ENCODE data around the gene C1orf198.

The C1orf198 gene

DNA sequence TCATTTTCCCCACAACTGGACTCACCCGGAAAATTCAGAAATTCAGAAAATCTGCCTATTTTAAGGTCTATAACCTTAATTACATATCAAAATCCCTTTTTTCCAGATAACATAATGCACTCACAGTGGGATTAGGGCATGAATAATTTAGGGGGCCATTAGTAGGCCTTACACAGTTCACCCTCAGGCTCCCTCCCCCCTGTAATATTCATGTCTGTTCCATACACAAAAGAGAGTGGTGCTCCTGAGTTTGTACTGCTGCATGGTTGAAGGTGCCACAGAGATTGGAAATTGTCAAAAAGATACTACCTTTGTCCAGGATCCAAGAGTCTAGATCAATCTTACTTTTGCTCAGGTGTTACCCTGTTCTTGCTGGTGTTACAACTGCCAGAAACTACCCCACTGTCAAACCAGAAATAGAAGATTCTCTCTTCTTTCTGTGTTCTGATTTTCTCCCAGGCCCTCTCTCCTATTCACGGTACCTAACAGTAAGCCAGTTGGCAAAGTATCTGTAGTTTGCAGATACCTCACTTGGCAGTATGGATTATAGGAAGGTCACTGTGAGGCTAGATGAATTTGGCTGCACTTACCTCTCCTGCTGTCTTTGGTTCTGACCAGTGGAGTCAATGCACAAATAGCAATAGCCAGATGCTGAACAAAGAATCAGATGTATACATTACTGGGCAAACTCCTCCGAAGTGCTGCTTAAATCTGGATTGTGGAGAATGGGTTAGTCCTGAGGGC, 53.2 kb downstream of the C1orf198 start:
- in situ Hi-C loops (cut with MboI; ENCODE audit: low sequenced_read_pairs), result no loop called here

- in situ Hi-C loops (cut with MboI; ENCODE audit: low sequenced_read_pairs), result no loop called here
Measured at GRCh38 chr1:230812568-230812967, 55.8 kb downstream of the C1orf198 start.

DNA sequence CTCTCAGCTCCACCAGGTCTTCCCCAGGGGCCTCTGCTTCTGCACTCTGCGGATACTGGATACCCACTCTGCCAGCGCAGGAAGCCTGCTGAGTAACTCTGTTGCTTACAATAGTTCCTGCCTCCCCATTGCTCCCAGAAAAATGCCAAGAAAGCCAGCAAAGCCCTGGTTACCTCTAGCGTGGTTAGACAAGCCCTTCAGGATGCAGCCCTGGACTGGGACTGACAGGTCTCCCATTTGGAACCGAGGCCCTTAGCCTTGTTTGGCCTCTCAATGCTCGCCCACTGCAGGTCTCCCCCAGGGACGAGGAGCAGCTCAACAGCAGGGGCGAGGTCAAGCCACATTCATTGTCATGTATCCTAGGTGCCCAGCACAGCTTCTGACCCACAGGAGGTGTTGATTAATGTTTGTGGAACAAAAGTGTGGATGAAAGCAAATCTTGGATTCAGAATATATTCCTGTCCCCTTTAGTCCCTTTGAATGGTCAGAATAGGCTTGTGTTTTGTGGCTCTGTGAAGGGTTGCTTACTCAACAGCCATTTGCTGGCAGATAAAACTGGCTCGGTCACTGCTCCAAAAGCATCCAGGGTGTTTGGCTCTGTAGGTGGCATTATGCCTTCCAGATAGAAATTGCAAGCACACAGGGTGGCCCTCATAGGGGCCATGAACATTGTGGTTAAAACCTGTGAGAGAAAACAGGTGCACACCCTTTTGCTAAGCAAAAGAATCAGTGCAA, 58.9 kb downstream of the C1orf198 start:
- in situ Hi-C loops (cut with MboI; ENCODE audit: low sequenced_read_pairs), result no loop called here

DNA sequence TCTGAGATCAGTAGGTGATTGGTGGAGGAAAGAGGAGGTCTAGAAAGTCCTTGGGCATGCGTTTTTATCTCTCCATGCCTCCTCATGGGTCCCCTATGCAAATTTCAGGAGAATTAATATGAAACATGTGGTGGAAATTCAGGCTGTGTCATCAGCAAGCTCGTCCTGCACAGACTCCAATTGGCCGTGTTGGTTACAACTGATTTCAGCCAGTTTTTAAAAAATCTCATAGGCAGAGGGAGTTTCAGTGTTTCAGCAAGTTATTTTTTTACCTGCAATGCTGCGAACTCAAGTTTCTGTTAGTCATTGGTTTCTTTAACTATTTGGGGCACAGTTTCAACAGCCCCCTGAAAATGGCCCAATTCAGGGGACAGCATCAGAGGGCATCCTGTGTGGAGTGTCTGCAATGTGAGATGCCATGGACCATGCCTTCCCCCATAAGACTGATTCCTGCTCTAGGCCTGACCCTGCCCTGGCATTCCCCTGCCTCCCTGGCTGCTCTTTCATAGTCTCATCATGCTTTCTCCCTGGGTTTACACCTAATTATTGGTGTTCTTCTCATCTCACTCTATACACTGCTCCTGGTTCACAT, 59.9 kb downstream of the C1orf198 start:
- in situ Hi-C loops (cut with MboI; ENCODE audit: low sequenced_read_pairs), result no loop called here

DNA sequence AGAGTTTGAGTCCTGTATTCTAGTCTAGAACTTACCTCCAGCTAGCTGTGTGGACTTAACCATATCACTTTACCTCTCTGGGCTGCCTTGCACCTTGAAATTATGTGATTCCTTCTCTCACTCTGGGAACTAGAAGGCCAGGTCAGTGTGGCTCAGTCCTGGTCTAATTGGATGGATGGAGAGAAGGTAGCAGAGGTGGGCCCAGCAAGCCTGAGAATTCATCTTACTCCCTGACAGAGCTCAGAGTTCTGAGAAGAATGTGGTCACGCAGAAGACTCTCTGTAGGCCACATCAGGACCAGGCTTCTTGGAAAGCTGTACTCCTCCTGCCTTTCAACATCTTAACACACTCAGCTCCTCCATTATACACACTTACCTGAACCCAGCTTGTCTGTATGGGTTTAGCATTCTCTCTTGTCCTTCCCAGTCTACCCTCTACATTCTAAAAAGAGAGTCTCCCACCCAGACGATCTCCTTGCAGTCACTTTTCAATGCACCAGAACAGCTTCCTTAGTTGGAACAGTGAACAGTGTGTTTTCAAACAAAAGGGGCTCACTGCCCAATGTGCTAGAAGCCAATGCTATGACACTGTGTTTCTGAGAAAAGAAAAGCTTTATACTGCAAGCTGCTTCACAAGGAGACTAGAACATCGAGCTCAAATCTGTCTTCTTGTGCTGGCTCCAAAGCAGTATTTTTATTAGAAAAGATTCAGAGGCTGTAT, 60.6 kb downstream of the C1orf198 start:
- in situ Hi-C loops (cut with MboI; ENCODE audit: low sequenced_read_pairs), result no loop called here

DNA sequence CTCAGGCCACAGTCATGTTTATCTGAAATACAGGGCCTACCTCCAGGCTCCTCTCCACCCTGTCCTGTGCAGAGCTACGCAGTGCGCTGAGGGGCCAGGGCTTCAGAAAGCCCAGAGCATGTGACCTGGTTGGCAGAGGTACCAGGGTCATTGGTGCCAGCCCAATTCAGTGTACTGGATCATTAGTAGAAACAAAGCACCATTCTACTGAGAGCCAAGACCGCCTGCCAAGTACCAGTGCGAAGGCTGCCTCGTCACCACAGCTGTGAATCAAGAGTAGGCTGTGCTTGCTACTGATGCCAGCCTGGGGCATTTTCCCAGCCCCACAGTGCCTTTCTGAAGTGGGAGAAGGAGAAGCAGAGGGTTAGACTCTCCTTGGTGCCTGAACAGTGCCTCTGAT, 61.3 kb downstream of the C1orf198 start:
- in situ Hi-C loops (cut with MboI; ENCODE audit: low sequenced_read_pairs), result no loop called here

- in situ Hi-C loops (cut with MboI; ENCODE audit: low sequenced_read_pairs), result no loop called here
Measured at GRCh38 chr1:230806552-230806951, 61.8 kb downstream of the C1orf198 start.

DNA sequence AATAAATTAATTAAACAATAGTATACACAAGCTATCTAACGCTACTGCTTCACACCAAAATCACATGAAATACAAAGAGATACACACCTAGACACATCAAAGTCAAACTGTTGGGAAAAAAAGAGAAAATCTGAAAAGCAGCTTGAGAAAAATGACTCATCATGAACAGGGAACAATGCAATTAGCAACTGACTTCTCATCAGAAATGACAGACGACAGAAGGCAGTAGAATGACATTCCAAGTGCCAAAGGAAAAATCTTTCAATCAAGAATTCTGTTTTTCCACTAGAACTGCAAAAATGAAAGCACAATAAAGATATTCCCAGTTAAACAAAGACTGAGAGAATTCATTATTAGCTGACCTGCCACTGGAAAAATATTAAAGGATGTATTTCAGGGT, 63.9 kb downstream of the C1orf198 start:
- in situ Hi-C loops (cut with MboI; ENCODE audit: low sequenced_read_pairs), result no loop called here

GRCh38 chr1:230800891-230801840, 67.2 kb downstream of the C1orf198 start:
- in situ Hi-C loops (cut with MboI; ENCODE audit: low sequenced_read_pairs), result no loop called here

- in situ Hi-C loops (cut with MboI; ENCODE audit: low sequenced_read_pairs), result no loop called here
Measured at GRCh38 chr1:230798491-230798890, 69.8 kb downstream of the C1orf198 start.

- in situ Hi-C loops (cut with MboI; ENCODE audit: low sequenced_read_pairs), result no loop called here
Measured at GRCh38 chr1:230797942-230798365, 70.4 kb downstream of the C1orf198 start.

GRCh38 chr1:230797376-230797920, 70.9 kb downstream of the C1orf198 start:
- in situ Hi-C loops (cut with MboI; ENCODE audit: low sequenced_read_pairs), result no loop called here

DNA sequence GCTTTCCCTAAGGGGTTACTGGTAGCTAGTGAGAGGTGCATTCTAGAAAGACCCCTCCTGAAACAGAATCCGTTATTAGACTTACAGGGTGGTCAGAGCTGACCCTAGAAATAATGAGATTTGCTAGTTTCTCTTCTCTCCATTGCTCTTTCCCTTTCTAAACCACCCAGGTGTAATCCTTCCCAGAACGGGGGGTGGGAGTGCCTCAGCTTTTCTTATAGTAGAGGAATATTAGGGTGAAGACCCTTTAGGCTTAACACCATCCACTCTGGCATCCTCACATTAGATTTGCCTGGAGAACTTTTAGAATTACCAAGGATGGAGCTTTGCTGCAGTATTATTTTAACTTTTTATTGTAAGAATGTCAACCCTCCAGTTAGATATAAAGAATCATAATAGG, 71.7 kb downstream of the C1orf198 start:
- in situ Hi-C loops (cut with MboI; ENCODE audit: low sequenced_read_pairs), result no loop called here

- in situ Hi-C loops (cut with MboI; ENCODE audit: low sequenced_read_pairs), result no loop called here
Measured at GRCh38 chr1:230794871-230795605, 73.3 kb downstream of the C1orf198 start.

DNA sequence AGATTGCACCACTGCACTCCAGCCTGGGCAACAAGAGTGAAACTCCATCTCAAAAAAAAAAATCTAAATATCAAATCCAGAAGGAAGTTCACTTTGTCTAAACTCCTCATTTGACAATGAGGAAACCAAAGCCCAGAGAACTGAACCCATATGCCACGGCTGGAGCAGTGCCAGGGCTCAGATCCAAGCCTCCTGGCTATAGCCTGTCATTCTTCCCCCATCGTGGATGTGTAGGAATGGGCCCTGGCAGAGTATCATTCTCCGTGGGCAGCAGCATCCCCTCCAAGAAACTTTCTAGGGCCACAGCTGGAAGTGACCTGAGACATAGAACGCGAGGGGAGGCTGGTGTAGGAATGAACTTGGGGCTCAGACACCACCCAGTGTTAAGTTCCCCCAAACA, 73.9 kb downstream of the C1orf198 start:
- in situ Hi-C loops (cut with MboI; ENCODE audit: low sequenced_read_pairs), result no loop called here

- in situ Hi-C loops (cut with MboI; ENCODE audit: low sequenced_read_pairs), result no loop called here
Measured at GRCh38 chr1:230793463-230793745, 74.9 kb downstream of the C1orf198 start.

- in situ Hi-C loops (cut with MboI; ENCODE audit: low sequenced_read_pairs), result no loop called here
Measured at GRCh38 chr1:230792691-230793462, 75.4 kb downstream of the C1orf198 start.

- in situ Hi-C loops (cut with MboI; ENCODE audit: low sequenced_read_pairs), result no loop called here
Measured at GRCh38 chr1:230791986-230792564, 76.2 kb downstream of the C1orf198 start.

Data from hTERT RPE-1 (cell line).